Measurements from ENCODE around the gene RIMS3. TPM values are rescaled to one million over a fixed set of nuclear protein-coding genes. Genes with fewer than 3 reads are reported as not detected.

RIMS3 gene
- polyA plus RNA-seq, 1 donor from 2014 or later: 31.6 TPM

- H3F3A ChIP-seq (ENCODE audit: insufficient read depth, low read length, poor library complexity, severe bottlenecking): no peaks in the 10 kb centered on the region
- H4K20me1 ChIP-seq (ENCODE audit: insufficient read depth): no peaks in the 10 kb centered on the region
- peaks cover 47% of the 10 kb centered on the region for H3K79me2 ChIP-seq (replicated peaks; ENCODE audit: insufficient read depth, low read length)
- no peak overlapping the region for H2AFZ ChIP-seq (ENCODE audit: low read depth, low read length)
- no peak overlapping the region for H3K4me3 ChIP-seq (ENCODE audit: low read length)
- no peaks in the 10 kb centered on the region for H3K9me3 ChIP-seq (ENCODE audit: low read length)
- TF ChIP-seq EP300 (conservative IDR thresholded peaks at IDR 0.05; ENCODE audit: poor library complexity, severe bottlenecking) (no peak), SMC3 (conservative IDR thresholded peaks at IDR 0.05; ENCODE audit: poor library complexity) (no peak), TAF1 (IDR thresholded peaks at IDR 0.05; ENCODE audit: low read depth) (no peak), REST (IDR thresholded peaks at IDR 0.05; ENCODE audit: borderline replicate concordance) (no peak), POLR2AphosphoS5 (IDR thresholded peaks at IDR 0.05) (no peak), MXI1 (conservative IDR thresholded peaks at IDR 0.05; ENCODE audit: poor library complexity, severe bottlenecking) (no peak), CTCF (IDR thresholded peaks at IDR 0.05; ENCODE audit: poor library complexity, severe bottlenecking) (no peak), EZH2 (IDR thresholded peaks at IDR 0.05; ENCODE audit: borderline replicate concordance, insufficient read depth, low read length, poor library complexity, severe bottlenecking) (no peak)
- no peaks in the 10 kb centered on the region for H3K36me3 ChIP-seq (ENCODE audit: insufficient read depth, low read length)
- no peak overlapping the region for H3K4me2 ChIP-seq (ENCODE audit: low read length)
- no peak overlapping the region for H3K9ac ChIP-seq (ENCODE audit: low read length)
- H3K27me3 ChIP-seq (ENCODE audit: insufficient read depth, low read depth, low read length): no peaks in the 10 kb centered on the region
- H3K27ac ChIP-seq (ENCODE audit: low read length): no peak overlapping the region
- H3K9me2 ChIP-seq (ENCODE audit: insufficient read depth, low read length): no peaks in the 10 kb centered on the region
These were observed 34.3 kb upstream of the RIMS3 start for GRCh38 chr1:40699787-40700186.

DNA sequence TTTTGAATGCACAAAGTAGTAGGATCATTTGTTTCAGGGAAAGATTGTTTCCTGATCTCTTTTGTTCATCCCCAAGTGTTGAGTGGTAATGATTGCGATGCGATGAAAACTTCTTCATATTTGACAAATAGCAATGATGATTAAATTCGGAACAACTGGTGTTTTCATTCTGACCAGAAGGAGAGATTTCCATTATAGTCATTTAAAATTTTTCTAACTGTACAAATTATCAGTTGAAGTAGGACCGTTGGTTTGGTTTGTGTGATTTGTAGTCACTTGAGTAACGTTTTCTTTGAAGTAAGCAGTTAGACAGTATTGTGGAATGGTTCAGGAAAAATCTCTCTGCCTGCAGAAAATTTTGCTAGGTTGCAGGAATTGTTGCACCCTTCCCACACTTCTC is 32.0 kb upstream of the RIMS3 start:
- no peaks in the 10 kb centered on the region for H3K27me3 ChIP-seq (ENCODE audit: insufficient read depth, low read depth, low read length)
- no peak overlapping the region for H3K4me3 ChIP-seq (ENCODE audit: low read length)
- no peaks in the 10 kb centered on the region for H3K36me3 ChIP-seq (ENCODE audit: insufficient read depth, low read length)
- H3K9ac ChIP-seq (ENCODE audit: low read length): no peak overlapping the region
- TF ChIP-seq CTCF (IDR thresholded peaks at IDR 0.05; ENCODE audit: poor library complexity, severe bottlenecking): no peak
- no peak for TF ChIP-seq EP300 (conservative IDR thresholded peaks at IDR 0.05; ENCODE audit: poor library complexity, severe bottlenecking)
- no peak for TF ChIP-seq REST (IDR thresholded peaks at IDR 0.05; ENCODE audit: borderline replicate concordance)
- no peak for TF ChIP-seq TAF1 (IDR thresholded peaks at IDR 0.05; ENCODE audit: low read depth)
- H3K9me2 ChIP-seq (ENCODE audit: insufficient read depth, low read length): no peaks in the 10 kb centered on the region
- no peak overlapping the region for H2AFZ ChIP-seq (ENCODE audit: low read depth, low read length)
- H3K79me2 ChIP-seq (replicated peaks; ENCODE audit: insufficient read depth, low read length): peaks cover 61% of the 10 kb centered on the region
- no peaks in the 10 kb centered on the region for H3F3A ChIP-seq (ENCODE audit: insufficient read depth, low read length, poor library complexity, severe bottlenecking)
- no peak overlapping the region for H3K27ac ChIP-seq (ENCODE audit: low read length)
- no peak overlapping the region for H3K4me2 ChIP-seq (ENCODE audit: low read length)
- H4K20me1 ChIP-seq (ENCODE audit: insufficient read depth): no peaks in the 10 kb centered on the region
- no peaks in the 10 kb centered on the region for H3K9me3 ChIP-seq (ENCODE audit: low read length)

Measured in neural cell (in vitro differentiated cells).